GM11168 (cell line): Measurements from ENCODE around the gene ISG20L2.
"Not testable (repeated sequence)": the region's sequence is repeated elsewhere in the genome, so short reads cannot be mapped to it uniquely, and the experiment has no call there.

Experiments used
- in situ Hi-C: fragments of 300-500 bp; cut with MboI; formaldehyde crosslinking; loops from one replicate; pipeline ENCODE4 v1.12.0; 2022; ENCODE audit warnings: low sequenced_read_pairs; ENCODE audit not compliant: unreplicated experiment

The ISG20L2 gene, protein sequence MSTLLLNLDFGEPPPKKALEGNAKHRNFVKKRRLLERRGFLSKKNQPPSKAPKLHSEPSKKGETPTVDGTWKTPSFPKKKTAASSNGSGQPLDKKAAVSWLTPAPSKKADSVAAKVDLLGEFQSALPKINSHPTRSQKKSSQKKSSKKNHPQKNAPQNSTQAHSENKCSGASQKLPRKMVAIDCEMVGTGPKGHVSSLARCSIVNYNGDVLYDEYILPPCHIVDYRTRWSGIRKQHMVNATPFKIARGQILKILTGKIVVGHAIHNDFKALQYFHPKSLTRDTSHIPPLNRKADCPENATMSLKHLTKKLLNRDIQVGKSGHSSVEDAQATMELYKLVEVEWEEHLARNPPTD

DNA sequence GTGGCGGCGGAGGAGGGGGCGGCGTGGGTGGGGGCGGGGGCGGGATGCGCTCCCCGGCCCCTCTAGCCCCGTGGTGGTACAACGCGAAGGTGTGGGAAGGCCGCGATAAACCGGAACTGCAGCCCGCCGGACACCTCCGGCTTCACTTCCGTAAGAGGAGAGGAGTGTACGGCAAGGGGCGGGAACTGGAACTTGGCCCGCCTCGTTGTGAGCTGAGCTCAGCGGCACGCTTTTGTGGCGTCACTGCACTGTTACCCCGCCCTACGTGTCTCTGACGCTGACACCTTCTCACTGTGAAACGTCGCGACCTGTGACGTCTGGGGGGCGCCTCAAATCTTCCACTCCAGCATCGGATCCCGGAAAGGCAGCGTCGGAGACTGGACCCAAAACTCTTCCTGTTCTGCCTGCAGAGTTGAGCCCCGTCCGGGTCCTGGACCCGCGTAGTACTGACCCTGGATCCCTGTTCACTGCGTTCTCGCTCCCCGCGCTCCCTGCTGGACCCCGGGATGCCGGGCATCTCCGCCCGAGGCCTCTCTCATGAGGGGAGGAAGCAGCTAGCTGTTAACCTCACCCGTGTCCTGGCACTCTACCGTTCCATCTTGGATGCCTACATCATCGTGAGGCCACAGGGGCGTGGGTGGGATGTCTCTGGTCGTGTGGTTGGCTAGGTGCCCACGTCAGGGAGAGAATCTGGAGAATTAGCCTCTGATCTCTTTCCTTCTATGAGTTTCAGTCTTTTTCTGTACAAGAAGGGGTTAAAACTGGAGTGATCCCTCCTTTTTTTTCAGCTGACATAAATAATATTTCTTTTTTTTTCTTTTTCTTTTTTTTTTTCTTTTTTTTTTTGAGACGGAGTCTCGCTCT is at the start of gene ISG20L2:
ISG20L2 (minus strand) TSS at position 168 of the 864 bp plus-strand sequence. CDS start 1,114 bp downstream, outside the sequence.
- in situ Hi-C loops, result no loop called here

DNA sequence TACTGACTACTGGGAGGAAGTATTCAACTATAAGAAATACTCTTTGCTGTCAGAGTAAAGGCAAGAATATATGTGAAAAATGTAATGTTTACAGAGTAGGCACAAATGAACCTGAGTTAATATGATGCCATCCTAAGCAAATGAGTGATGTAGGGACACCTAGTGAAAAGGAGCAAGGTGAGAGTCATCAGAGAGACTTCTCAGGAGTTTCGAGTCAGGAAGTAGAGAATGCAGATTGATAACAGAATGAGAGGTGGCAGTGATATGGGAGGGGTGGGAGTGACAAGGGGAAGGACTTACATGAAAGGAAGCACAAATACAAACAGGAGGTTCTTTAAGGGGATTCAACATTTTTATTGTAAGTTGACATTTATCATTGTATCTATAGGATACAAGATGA is 49.0 kb upstream of the ISG20L2 start:
- in situ Hi-C loops, result no loop called here

DNA sequence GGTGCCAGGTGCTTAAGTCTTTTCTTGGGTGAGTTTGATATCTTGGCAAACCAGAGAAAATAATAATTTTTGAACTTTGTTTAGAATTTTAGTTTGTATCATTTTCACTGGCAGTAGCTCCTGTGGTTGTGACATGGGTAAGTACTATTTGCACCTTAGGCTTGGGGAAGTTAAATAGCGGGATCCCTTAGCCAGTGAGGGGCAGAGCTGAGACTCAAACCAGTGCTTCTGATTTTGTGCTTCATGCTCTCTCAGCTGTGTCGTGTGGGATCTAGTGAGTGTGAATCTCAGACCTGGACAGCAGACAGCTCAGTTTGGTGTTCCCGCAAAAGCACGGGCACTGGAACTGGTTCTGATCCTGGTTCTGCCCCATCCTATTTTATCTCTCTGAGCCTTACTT is 48.4 kb upstream of the ISG20L2 start:
- in situ Hi-C loops, result no loop called here

DNA sequence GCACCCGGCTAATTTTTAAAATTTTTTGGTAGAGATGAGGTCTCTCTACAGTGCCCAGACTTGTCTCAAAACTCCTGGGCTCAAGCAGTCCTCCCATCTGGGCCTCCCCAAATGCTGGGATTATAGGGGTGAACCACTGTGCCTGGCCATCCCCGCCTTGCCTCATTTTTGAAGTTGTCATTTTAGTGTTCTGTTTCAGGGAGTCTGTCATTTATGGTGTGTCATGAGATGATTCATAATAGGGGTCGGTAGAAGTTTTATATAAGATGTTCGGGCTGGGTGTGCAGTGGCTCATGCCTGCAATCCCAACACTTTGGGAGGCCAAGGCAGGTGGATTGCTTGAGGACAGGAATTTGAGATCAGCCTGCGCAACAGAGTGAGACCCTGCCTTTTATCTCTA is 47.2 kb upstream of the ISG20L2 start:
- in situ Hi-C loops, result no loop called here

DNA sequence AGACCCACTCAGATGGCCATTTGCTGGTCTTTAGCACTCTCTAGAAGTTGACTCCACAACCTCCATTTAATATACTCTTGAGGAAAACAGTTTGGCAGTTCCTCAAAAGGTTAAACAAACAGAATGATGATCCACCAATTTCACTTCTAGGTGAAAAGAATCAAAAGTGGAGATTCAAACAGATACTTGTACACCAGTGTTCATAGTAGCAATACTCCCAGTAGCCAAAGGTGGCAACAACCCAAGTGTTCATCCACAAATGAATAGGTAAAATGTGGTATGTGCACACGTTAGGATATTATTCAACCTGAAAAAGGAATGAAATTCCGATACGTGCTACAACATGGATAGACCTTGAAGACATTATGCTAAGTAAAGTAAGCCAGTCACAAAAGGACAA is 45.0 kb upstream of the ISG20L2 start:
- in situ Hi-C loops, result no loop called here

DNA sequence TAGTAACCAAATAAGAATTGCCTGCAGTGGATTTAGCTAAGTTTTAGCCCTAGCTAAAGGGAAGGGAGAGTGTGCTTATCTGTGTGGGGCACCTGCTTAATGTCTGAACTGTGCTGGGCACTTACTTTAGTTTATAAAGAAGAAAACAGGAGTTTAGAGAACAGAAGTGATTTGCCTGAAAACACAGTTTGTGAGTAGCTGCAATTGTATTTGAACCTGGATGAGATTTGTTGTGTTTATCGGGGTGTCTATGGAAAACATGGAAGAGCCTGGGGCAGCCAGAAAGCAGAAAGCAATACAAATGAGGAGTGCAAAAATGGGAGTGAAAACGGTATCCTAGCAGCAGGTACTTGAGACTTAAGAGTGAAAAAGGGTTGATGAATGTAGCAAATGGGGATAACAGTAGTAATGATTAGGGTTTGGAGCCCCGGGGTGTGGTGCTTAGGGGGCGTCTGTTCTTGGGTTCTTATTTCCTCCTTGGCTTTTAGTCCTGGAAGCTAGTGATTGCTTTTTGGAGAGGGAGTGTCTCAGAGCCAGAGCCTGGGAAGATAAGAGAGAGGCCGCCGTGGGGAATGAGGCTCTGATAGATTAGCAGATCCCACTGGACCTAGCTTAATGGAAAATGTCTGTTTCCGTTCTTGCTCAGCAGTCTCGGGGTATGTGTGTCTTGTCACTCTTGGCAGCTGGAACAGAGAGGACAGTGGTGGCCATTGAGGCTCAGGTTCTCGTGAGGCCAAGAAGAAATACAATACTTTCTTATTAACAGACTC is 44.3 kb upstream of the ISG20L2 start:
- in situ Hi-C loops, result no loop called here

DNA sequence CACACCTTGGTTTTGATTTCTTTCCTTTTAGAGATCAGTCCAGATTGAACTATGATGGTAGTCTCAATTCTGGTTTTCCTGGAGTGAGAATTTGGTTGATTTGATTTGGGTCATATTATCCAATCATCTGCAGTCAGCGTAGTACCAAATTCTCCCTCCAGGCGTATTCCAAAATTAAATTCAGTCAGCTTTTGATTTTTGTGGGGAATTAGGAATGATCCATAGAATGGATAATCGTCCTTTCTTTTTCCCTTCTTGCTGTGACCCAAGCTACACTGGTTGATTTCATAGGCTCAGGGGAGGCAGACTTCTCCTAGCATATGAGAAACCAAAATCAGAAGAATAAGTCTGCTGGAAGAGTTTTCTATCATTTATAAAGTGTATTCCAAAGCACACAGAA is 43.7 kb upstream of the ISG20L2 start:
- in situ Hi-C loops, result no loop called here

DNA sequence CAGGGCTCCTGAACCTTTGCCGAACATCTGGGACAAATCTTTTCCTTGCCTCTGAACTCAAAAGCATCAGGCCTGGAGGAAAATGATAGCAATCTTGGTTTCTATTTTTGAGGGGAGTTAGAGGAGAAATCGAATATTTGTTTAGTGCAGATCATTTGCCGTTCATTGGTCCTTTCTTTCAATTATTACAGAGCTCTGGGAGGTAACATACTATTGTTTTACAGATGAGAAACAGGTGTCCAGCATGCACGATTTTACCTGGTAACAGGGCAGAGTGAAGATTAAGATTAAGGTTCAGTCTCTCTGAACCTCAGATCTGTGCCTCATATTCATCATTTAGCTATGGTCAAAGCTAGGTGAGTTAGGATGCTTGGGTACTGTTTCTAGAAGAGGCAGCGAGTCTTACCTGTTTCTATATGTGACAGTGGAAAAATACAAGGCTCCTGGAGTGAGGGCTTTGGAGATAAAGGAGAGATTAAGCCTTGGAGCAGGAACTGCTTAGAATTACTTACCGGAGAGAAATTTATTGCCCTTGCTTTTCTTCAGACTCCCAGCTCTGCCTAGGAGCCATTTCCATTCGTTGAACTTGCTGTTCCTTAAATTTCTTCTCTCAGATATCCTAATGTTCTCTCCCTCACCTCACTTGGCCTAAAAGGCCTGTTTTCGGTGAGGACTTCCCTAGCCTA is 40.2 kb upstream of the ISG20L2 start:
- in situ Hi-C loops, result no loop called here

DNA sequence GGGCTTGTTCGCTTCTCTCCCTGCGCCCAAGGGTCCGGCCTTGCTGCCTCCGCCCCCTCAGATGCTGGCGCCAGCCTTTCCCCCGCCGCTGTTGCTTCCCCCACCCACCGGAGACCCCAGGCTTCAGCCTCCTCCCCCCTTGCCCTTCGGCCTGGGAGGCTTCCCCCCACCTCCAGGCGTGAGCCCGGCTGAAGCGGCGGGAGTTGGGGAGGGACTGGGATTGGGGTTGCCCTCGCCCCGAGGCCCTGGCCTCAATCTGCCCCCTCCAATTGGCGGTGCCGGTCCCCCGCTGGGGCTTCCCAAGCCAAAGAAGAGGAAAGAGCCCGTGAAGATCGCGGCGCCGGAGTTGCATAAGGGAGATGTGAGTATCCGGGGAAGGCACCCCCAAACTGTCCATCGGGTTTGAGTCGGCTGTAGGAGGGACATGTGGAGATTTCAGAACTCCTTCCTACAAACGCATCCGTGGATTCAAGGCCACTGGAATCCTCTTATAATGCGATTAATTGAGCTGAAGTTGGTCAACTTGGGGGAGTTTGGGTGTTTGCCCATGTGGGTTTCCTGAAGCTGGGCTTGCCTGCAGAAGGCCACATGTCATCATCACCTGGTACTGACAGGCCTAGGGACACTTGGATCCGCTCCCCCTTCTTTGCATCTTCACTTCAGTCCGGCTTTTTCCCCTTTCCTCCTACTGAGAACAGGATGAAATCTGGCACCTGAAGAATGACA is 39.5 kb upstream of the ISG20L2 start:
- in situ Hi-C loops, result no loop called here

DNA sequence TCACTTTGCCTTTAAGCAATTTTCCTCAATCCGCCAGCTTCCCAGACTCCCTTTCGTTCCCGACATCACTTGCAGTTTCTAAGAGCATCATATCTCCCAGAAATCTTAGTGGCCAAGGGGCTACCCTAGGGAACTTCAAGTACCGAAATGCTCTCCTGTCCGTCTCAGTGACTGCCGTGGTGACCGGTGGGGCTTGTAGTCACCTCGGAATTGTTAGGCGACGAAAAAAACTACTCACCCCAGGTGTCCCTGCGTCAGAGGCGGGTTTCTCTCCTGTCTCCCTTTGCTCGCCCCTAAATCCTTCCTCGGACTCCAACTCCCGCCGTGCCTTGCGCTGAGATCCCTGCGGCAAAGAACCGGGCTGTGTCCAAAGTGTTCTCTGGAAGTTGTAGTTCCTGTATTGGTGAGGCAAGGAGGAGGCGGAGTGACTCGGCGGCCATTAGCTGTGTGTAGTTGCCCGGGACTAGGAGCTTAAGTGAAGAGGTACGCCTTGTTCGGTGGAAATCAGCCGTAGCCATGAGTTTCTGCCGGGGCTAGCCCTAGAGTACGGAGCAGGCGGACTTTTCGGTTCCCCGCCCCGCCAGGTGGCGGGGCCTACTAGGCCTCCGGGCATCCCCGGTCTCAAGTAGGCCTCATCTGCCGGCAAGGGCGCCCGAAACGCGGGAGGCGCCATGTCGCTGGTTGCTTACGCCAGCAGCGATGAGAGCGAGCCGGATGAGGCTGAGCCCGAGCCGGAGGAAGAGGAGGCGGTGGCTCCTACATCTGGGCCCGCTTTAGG is 38.7 kb upstream of the ISG20L2 start, which contains the start of gene PRCC:
PRCC (plus strand) TSS at position 435 of the 778 bp plus-strand sequence; CDS start at position 672, 237 bp downstream.
- in situ Hi-C loops, result no loop called here

DNA sequence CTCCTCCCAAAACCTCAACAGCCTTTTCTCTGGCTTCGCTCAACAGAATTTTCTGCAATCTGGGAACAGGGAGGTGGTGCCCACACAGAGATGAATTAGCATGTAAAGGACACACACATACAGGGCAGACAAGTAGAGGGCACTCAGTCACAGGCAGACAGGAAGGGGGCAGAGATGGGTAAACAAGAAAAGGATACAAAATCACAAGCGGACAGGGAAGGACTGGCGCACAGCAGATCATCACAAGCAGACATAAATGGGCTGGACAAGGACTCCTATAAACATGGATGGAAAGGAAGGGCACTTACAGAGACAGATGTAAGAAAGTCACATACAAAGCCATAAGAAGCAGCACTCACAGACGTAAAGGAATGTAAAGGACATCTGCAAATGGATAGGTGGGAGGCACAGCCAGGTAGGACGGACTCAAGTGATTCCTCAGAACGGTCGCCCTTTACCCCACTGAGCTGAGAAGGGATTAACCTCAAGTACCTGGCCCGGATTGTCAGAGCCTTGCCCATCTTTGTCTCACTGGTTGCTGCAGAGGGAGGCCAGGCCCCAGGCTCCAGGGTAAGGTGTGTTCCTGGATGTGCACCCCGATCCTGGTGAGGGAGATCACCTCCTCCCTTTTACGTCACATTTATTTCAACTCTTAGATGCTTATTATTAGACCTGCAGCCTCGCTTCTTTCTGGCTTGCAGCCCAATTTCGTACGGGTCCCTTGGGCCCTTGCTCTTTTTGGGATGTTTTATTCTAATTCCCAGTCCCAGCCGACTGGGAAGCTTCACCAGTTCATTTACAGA is 37.9 kb upstream of the ISG20L2 start:
- in situ Hi-C loops, result no loop called here

DNA sequence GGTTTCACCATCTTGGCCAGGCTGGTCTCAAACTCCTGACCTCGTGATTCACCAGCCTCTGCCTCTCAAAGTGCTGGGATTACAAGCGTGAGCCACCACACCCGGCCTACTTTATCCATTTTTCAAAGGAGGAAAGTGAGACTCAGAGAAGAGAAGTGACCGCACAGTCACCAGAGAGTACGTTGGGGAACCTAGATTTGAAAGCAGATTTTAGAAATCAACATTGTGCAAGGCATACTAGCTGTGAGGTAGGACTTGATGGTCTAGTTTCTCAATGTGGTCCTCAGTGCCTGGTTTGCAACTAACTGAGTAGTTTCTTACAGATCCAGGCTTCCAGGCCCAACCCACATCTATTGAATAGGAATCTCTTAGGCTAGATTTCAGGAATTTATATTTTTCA is 37.1 kb upstream of the ISG20L2 start:
- in situ Hi-C loops, result no loop called here

DNA sequence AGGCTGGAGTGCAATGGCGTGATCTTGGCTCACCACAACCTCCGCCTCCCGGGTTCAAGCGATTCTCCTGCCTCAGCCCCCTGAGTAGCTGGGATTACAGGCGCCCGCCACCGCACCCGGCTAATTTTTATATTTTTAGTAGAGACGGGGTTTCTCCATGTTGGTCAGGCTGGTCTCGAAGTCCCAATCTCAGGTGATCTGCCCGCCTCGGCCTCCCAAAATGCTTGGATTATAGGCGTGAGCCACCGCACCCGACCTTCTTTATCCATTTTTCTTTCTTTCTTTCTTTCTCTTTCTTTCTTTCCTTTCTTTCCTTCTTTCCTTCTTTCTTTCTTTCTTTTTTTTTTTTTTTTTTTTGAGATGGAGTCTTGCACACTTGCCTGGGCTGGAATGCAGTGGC is 36.6 kb upstream of the ISG20L2 start:
- in situ Hi-C loops, result not testable (repeated sequence)

DNA sequence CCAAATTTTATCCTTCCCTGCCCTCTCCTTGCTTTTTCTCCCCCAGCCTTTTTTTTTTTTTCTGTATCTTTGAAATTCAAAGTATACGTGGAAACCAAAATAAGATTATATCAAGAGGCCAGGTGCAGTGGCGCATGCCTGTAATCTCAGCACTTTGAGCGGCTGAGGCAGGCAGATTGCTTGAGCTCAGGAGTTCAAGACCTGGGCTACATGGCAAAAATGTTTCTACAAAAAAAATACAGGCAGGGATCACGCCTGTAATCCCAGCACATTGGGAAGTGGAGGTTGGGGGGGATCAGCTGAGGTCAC is 32.2 kb upstream of the ISG20L2 start:
- in situ Hi-C loops, result no loop called here

DNA sequence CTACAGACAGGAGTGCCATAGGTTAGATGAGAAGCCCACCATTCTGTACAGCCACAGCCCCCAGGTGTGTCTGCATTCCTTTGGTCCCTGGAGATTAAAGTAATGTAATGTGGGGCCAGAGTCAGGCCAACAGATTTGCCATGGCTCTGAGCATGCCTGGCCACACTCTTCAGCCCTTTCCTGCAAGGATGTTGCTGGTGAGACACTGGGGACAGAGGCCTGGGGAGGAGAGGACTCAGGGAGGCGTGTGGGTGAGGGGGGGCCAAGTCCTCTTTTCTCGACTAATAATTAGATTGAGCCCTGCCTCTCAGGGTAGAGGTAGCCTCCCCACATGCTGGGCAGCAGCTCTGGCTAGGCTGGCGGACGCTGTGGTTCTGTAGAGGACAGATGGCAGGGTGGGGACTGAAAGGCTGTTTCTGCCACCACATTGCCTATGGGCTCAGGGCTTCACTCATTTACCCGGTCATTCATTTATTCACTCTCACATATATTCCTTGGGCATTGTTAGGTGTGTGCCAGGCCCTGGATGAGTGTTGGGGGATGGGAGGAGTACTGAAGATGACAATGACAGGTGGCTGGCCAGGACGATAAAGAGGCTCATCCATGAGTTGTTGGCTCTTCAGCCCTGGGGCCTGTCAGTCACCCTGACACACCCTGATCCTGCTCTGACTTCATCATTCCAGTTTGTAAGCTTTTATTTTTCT is 31.7 kb upstream of the ISG20L2 start:
- in situ Hi-C loops, result no loop called here

DNA sequence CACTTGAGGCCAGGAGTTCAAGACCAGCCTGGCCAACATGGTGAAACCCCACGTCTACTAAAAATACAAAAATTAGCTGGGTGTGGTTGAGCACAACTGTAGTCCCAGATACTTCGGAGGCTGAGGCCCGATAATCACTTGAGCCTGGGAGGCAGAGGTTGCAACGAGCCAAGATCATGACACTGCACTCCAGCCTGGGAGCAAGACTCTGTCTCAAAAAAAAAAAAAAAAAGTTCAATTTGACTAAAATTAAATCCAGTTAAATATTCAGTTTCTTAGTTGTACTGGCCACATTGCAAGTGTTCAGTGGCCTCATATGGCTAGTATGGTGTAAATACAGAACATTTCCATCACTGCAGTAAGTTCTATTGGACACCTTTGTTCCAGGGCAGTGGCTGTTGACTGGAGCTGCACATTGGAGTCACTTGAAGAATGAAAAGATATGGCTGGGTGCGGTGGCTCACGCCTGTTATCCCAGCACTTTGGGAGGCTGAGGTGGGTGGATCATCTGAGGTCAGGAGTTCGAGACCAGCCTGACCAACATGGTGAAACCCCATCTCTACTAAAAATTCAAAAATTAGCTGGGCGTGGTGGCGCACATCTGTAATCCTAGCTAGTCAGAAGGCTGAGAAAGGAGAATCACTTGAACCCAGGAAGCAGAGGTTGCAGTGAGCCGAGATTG is 29.1 kb upstream of the ISG20L2 start:
- in situ Hi-C loops, result not testable (repeated sequence)

DNA sequence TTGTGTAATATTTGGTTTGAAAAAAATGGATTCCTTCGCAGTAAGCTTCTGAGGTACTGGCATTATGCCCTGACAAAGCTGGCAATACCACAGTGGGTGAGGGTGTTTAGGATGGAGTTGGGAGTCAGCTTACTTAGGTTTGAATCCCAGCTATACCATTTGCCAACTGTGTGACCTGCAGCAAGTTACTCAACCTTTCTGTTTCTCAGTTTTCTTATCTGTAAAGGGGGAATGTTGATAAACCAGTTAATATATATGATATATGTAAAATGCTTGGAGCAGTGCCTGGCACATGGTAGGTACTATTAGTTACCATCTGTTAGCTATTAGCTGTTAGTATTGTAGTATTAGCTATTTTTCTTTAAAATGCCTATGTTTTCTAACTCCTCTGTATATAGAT is 27.8 kb upstream of the ISG20L2 start:
- in situ Hi-C loops, result no loop called here
